Activated CD8-positive, alpha-beta memory T cell treated with anti-CD3 and anti-CD28 coated beads, Interleukin-2, amount 50 U/mL, for 4 hours (primary cell): ENCODE data around the gene PDE8B.

ENCODE experiments used
- DNase-seq: peaks from one replicate; pipeline ENCODE4 v3.0.0-alpha.2; 2020

PDE8B gene

GRCh38 chr5:77192441-77193050 lies 17.9 kb upstream of the PDE8B start:
- DNase-seq = no peak

GRCh38 chr5:77194762-77195161 lies 15.7 kb upstream of the PDE8B start:
- DNase-seq = no peak

GRCh38 chr5:77197840-77198554 lies 12.5 kb upstream of the PDE8B start:
- no peak for DNase-seq

GRCh38 chr5:77200663-77201062 lies 9.8 kb upstream of the PDE8B start:
- DNase-seq = no peak

- no peak for DNase-seq
These were observed 8.3 kb upstream of the PDE8B start for GRCh38 chr5:77202145-77202544.

- DNase-seq = no peak
These were observed 5.5 kb upstream of the PDE8B start for GRCh38 chr5:77204967-77205366.

GRCh38 chr5:77208507-77209163 lies 1.8 kb upstream of the PDE8B start:
- DNase-seq = no peak

- DNase-seq = no peak
These were observed 887 bp upstream of the PDE8B start for GRCh38 chr5:77209495-77210090.

- no peak for DNase-seq
These were observed 647 bp downstream of the PDE8B start for GRCh38 chr5:77210964-77211690.

GRCh38 chr5:77211691-77212047 lies 1.2 kb downstream of the PDE8B start:
- no peak for DNase-seq

- DNase-seq = no peak
These were observed 3.1 kb downstream of the PDE8B start for GRCh38 chr5:77213601-77214000.

- no peak for DNase-seq
These were observed 3.7 kb downstream of the PDE8B start for GRCh38 chr5:77214151-77214550.

- no peak for DNase-seq
These were observed 7.8 kb downstream of the PDE8B start for GRCh38 chr5:77218263-77218662.

GRCh38 chr5:77221115-77221514 lies 10.6 kb downstream of the PDE8B start:
- no peak for DNase-seq

GRCh38 chr5:77222722-77223121 lies 12.2 kb downstream of the PDE8B start:
- DNase-seq = no peak

- no peak for DNase-seq
These were observed 13.2 kb downstream of the PDE8B start for GRCh38 chr5:77223653-77224052.

- no peak for DNase-seq
These were observed 14.3 kb downstream of the PDE8B start for GRCh38 chr5:77224672-77225355.

GRCh38 chr5:77225531-77225930 lies 15.1 kb downstream of the PDE8B start:
- no peak for DNase-seq

- no peak for DNase-seq
These were observed 19.4 kb downstream of the PDE8B start for GRCh38 chr5:77229887-77230286.

- DNase-seq = no peak
These were observed 20.4 kb downstream of the PDE8B start for GRCh38 chr5:77230727-77231470.

- DNase-seq = no peak
These were observed 21.1 kb downstream of the PDE8B start for GRCh38 chr5:77231471-77232138.
